Fibroblast of villous mesenchyme (primary cell): Measurements from ENCODE around the gene CFD. TPM values are rescaled to one million over a fixed set of nuclear protein-coding genes. Genes with fewer than 3 reads are reported as not detected.

Experiments
- DNase-seq: peaks from one replicate; pipeline ENCODE4 v3.0.0-alpha.2; 2010; ENCODE audit warnings: low read depth
- H3K4me3 ChIP-seq: 2 replicates; pipeline ENCODE4 v1.5.1; 2011; ENCODE audit warnings: low read depth, mild to moderate bottlenecking, low read length
- total RNA-seq: library from RNA; depleted of rRNA; stranded (reverse); fragments of >200 nt; gene quantifications from 2 replicates; pipeline ENCODE4 v1.2.3, GENCODE V29; 2012
- TF ChIP-seq, protein P1 (sequence below): IDR thresholded peaks from 2 replicates; pipeline ENCODE4 v1.5.1; 2012; ENCODE audit warnings: low read depth, mild to moderate bottlenecking, low read length; ENCODE audit not compliant: insufficient read depth

The CFD gene
- 3.9 TPM in 2 replicates for total RNA-seq

DNA sequence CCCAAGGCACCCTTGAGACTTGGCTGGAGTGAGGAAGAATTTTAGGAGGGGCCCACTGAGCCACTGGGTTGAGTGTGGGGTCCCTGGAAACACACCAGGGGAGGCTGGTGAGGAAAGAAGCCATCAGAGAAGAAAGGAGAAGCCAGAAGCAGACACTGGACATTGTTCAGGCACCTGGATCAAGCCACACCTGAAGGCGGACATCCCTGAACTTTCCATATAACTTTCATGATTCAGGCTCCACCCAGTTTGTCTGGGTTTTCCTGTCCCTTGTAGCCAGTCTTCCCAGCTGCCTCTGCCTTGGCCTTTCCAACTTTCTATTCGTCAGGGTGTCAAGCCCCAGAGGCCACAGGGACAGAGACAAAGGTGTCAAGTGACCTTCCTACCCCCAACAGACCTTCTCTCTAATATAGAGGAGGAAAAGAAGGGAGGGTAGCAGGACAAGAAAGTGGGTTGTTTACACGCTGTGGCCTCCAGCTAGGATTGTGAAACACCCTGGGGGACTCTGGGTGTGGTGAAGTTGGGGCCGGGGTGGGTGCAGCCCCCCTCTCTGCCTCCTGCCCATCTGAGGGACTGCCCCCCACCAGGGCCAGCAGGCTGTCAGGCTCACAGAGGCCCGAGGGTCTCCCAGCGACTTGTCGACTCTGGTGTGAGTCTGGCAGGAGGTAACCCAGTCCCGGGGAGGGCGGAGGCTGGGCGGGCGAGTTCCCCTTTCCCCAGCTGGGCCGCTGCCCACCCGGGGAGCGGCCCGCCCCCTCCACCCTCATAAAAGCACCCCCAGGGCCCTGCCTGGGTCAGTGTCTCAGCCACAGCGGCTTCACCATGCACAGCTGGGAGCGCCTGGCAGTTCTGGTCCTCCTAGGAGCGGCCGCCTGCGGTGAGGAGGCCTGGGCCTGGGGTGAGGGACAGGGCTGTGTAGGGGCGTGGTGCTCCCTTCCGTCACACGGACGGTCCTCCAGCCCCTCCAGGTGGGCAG lies at the start of gene CFD:
CFD (plus strand) TSS at position 797 of the 976 bp plus-strand sequence; CDS start at position 823, 26 bp downstream.
- TF ChIP-seq, protein P1, sequence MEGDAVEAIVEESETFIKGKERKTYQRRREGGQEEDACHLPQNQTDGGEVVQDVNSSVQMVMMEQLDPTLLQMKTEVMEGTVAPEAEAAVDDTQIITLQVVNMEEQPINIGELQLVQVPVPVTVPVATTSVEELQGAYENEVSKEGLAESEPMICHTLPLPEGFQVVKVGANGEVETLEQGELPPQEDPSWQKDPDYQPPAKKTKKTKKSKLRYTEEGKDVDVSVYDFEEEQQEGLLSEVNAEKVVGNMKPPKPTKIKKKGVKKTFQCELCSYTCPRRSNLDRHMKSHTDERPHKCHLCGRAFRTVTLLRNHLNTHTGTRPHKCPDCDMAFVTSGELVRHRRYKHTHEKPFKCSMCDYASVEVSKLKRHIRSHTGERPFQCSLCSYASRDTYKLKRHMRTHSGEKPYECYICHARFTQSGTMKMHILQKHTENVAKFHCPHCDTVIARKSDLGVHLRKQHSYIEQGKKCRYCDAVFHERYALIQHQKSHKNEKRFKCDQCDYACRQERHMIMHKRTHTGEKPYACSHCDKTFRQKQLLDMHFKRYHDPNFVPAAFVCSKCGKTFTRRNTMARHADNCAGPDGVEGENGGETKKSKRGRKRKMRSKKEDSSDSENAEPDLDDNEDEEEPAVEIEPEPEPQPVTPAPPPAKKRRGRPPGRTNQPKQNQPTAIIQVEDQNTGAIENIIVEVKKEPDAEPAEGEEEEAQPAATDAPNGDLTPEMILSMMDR: no peak
- H3K4me3 ChIP-seq: peak within 1 kb of the TSS; percentile 56
- peak; percentile 83 for DNase-seq

DNA sequence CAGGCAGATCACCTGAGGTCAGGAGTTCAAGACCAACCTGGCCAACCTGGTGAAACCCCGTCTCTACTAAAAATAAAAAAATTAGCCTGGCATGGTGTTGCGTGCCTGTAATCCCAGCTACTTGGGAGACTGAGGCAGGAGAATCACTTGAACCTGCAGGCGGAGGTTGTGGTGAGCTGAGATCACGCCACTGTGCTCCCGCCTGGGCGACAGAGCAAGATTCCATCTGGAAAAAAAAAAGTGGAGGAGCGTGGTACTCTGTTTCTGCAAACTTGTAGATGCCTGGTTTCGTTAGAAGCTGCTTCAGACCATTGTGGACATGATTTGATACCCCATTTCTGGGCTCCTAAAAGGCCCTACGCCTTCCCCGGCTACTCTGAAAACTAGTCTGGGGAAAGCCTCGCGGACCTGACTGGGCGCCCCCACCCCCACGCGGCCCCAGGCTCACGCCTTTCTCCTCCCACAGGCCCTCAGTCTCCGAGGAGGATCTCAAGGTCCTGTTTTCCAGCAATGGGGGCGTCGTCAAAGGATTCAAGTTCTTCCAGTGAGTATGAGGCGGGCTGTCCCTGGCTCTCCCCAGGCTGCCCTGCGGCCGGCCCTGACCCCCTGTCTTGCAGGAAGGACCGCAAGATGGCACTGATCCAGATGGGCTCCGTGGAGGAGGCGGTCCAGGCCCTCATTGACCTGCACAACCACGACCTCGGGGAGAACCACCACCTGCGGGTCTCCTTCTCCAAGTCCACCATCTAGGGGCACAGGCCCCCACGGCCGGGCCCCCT lies 49.2 kb upstream of the CFD start:
- no peak for DNase-seq

DNA sequence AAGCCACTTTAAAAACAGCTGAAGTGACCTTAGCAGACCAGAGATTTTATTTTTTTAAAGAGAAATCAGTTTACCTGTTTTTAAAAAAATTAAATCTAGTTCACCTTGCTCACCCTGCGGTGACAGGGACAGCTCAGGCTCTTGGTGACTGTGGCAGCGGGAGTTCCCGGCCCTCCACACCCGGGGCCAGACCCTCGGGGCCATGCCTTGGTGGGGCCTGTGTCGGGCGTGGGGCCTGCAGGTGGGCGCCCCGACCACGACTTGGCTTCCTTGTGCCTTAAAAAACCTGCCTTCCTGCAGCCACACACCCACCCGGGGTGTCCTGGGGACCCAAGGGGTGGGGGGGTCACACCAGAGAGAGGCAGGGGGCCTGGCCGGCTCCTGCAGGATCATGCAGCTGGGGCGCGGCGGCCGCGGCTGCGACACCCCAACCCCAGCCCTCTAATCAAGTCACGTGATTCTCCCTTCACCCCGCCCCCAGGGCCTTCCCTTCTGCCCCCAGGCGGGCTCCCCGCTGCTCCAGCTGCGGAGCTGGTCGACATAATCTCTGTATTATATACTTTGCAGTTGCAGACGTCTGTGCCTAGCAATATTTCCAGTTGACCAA lies 48.5 kb upstream of the CFD start:
- no peak overlapping the region for H3K4me3 ChIP-seq
- TF ChIP-seq, protein P1: no peak
- no peak for DNase-seq

More for the DNA sequence above, 49.2 kb upstream of the CFD start:
- TF ChIP-seq, protein P1: no peak
- no peak overlapping the region for H3K4me3 ChIP-seq

DNA sequence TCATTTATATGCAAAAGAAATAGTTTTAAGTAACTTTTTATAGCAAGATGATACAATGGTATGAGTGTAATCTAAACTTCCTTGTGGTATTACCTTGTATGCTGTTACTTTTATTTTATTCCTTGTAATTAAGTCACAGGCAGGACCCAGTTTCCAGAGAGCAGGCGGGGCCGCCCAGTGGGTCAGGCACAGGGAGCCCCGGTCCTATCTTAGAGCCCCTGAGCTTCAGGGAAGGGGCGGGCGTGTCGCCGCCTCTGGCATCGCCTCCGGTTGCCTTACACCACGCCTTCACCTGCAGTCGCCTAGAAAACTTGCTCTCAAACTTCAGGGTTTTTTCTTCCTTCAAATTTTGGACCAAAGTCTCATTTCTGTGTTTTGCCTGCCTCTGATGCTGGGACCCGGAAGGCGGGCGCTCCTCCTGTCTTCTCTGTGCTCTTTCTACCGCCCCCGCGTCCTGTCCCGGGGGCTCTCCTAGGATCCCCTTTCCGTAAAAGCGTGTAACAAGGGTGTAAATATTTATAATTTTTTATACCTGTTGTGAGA lies 47.9 kb upstream of the CFD start:
- DNase-seq: no peak
- H3K4me3 ChIP-seq: no peak overlapping the region
- TF ChIP-seq, protein P1: no peak

DNA sequence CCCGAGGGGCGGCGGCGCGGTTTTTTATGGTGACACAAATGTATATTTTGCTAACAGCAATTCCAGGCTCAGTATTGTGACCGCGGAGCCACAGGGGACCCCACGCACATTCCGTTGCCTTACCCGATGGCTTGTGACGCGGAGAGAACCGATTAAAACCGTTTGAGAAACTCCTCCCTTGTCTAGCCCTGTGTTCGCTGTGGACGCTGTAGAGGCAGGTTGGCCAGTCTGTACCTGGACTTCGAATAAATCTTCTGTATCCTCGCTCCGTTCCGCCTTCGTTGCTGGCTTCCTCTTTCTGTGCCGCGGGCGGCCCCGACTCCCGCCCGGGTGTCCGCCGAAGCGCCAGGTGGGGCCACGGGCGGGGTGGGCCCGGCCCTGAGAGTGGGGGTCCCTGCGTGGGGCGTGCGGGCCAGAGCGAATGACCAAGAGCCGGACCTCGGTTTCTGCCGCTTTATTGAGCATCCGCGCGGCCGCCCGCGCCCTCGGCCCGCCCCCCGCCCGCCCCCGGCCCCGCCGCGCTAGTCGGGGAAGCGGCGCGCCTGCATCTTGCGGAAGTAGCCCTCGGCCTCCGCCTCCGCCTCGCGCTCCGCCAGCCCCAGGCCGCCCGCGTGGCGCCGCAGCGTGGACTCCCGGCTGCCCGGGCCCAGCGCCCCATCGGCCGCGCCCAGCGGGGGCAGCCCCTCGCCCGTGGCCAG lies 47.3 kb upstream of the CFD start:
- H3K4me3 ChIP-seq: no peak overlapping the region
- no peak for DNase-seq
- TF ChIP-seq, protein P1: no peak

DNA sequence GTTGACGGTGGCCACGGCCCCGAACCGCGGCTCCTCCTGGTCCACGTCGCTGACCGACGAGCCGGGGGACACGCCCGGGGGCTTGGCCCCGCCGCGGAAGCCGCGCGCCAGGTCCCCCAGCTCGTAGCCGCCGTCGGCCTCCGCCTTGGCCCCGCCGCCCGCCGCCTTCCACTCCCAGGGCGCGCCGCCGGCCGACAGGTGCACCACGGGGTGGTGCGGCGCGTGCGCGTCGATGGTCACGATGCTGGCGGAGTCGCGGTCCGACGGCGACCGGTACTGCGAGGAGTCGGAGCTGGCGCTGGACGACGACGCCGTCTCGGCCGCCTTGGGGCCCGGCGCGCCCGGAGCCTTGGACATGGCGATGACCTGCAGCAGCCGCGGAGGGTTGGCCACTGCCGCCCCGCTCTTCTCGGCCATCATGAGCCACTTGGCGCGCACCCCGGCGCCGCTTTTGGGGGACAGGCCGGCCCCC lies 46.7 kb upstream of the CFD start:
- TF ChIP-seq, protein P1: no peak
- H3K4me3 ChIP-seq: no peak overlapping the region
- DNase-seq: no peak
